ENCODE measurements around the gene HPCAL1.

DNA sequence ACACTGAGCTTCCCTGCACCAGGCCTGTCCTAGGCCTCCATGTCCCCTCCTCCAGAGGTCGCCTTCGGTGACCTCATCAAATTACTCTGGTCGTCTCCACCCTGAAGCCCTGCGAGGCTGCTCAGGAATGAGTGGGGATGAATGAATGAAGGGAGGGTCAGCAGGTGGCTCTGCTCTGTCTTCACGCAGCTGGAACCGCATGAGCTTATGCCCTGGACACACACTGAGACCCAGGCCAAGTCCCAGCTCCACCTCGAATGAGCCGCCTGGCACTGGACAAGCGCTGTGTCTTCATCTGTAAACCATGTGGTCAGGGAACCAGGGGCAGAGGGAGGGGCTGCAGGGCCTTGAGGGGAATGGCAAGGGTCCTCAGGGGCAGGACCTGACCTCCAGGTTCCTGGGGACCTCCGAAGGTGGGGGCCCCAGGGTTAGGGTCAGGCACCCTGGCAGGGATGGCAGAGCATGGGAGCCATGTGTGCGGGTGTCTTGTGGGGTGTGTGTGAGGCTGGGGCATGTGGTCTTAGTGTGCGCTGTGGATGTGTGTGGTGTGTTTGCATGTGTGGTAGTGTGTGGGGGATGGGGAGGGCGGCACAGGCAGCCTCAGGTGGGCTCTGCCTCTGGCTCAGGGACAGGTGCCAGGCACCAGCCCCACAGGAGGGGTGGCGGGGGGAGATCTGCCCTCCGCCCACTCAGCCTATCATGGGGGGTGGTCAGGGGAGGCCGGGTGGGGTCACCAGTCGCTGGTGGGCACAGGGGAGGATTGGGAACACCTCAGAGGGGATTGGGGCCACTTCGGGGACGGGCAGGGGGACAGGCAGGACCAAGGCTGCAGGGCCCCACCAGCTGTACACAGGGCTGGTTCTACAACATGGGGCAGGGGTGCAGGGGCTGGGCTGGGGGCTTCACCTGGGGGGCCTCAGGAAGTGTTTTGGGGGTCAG, 131.5 kb downstream of the HPCAL1 start:
- TF ChIP-seq, protein P1, sequence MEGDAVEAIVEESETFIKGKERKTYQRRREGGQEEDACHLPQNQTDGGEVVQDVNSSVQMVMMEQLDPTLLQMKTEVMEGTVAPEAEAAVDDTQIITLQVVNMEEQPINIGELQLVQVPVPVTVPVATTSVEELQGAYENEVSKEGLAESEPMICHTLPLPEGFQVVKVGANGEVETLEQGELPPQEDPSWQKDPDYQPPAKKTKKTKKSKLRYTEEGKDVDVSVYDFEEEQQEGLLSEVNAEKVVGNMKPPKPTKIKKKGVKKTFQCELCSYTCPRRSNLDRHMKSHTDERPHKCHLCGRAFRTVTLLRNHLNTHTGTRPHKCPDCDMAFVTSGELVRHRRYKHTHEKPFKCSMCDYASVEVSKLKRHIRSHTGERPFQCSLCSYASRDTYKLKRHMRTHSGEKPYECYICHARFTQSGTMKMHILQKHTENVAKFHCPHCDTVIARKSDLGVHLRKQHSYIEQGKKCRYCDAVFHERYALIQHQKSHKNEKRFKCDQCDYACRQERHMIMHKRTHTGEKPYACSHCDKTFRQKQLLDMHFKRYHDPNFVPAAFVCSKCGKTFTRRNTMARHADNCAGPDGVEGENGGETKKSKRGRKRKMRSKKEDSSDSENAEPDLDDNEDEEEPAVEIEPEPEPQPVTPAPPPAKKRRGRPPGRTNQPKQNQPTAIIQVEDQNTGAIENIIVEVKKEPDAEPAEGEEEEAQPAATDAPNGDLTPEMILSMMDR (IDR thresholded peaks at IDR 0.05) = no peak
- TF ChIP-seq POLR2A (IDR thresholded peaks at IDR 0.05; ENCODE audit: low read depth) (no peak), EP300 (IDR thresholded peaks at IDR 0.05) (no peak), POLR2AphosphoS5 (IDR thresholded peaks at IDR 0.05) (no peak)
